Measurements from ENCODE around the gene ROR1. TPM values are rescaled to one million over a fixed set of nuclear protein-coding genes. Genes with fewer than 3 reads are reported as not detected.

Gene ROR1
- total and polyA plus RNA-seq, 9 of the 15 experiments (the other 6 are each of a cell fraction or from before 2014, with no cell fraction given) = 0.02 TPM; not detected in 8

DNA sequence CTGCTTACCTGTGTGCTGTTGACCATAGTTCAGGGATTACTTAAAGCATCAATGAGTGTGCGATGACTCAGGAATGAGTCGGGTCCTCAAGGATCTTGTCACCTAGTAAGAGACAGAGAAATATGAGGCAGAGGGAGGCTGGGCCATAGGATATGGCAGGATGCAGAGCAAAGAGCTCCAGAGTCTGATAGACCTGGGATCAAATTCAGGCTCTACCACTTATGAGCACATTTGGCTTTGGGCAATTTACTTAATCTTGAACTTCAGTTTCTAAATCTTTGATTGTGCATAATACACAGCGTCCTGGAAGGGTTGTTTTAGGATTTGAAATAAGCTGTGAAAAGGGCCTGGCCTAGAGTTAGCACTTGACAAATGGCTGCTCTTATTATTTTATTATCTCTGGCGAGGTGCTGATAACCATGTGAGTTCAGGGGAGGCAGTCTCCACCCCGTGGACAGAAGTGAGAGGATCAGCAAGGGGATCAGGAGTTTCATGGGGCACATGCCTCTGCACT is 94.5 kb downstream of the ROR1 start:
- H3K9ac ChIP-seq (ENCODE audit: insufficient read depth in 1 of 2, low read depth in 2 of 2, low read length in 2 of 2) = no peak overlapping the region
- H3K36me3 ChIP-seq (ENCODE audit: control insufficient read depth, insufficient read depth, low read length) = no peaks in the 10 kb centered on the region
- no peak for ATAC-seq
- no peaks in the 10 kb centered on the region for H3K79me2 ChIP-seq (ENCODE audit: control insufficient read depth, insufficient read depth, low read length)
- no peaks in the 10 kb centered on the region for H3K4me1 ChIP-seq (replicated peaks in 1 of 2; ENCODE audit: control insufficient read depth in 2 of 2, insufficient read depth in 2 of 2, low read length in 2 of 2)
- no peak overlapping the region for H2AFZ ChIP-seq (ENCODE audit: low read depth, low read length)
- intact Hi-C loops (cut with micrococcal nuclease) = no loop called here
- no peaks in the 10 kb centered on the region for H4K20me1 ChIP-seq (replicated peaks; ENCODE audit: control insufficient read depth, insufficient read depth, low read length)
- in situ Hi-C loops (cut with MboI) = no loop called here
- H3K9me1 ChIP-seq (ENCODE audit: control insufficient read depth, insufficient read depth, low read length) = no peaks in the 10 kb centered on the region
- H3K4me3 ChIP-seq = no peak overlapping the region
- TF ChIP-seq, protein P1, sequence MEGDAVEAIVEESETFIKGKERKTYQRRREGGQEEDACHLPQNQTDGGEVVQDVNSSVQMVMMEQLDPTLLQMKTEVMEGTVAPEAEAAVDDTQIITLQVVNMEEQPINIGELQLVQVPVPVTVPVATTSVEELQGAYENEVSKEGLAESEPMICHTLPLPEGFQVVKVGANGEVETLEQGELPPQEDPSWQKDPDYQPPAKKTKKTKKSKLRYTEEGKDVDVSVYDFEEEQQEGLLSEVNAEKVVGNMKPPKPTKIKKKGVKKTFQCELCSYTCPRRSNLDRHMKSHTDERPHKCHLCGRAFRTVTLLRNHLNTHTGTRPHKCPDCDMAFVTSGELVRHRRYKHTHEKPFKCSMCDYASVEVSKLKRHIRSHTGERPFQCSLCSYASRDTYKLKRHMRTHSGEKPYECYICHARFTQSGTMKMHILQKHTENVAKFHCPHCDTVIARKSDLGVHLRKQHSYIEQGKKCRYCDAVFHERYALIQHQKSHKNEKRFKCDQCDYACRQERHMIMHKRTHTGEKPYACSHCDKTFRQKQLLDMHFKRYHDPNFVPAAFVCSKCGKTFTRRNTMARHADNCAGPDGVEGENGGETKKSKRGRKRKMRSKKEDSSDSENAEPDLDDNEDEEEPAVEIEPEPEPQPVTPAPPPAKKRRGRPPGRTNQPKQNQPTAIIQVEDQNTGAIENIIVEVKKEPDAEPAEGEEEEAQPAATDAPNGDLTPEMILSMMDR (IDR thresholded peaks at IDR 0.05 in 2 of 3, conservative IDR thresholded peaks at IDR 0.05 in 1 of 3; ENCODE audit: insufficient read depth in 2 of 3, low read depth in 1 of 3, low read length in 3 of 3) = peak in 1 of 3 experiments; percentile 1; a peak in 1 of 6 replicates
- TF ChIP-seq ZNF668 (CRISPR knock-in tag; IDR thresholded peaks at IDR 0.05) = no peak
- no peaks in the 10 kb centered on the region; a peak in 1 of 5 replicates for H3K27me3 ChIP-seq (ENCODE audit: control insufficient read depth in 2 of 2, insufficient read depth in 2 of 2, low read length in 2 of 2)
- CTCF ChIA-PET (ENCODE audit: low intra/inter-chr PET ratio) = no interaction called here
- no peak for FAIRE-seq
- H3K9me3 ChIP-seq (replicated peaks; ENCODE audit: control insufficient read depth, insufficient read depth, low read depth, low read length) = no peaks in the 10 kb centered on the region
- 0% methylated on average over 5 of the region's 5 CpGs for whole genome bisulfite sequencing (ENCODE audit: insufficient coverage, low coverage, missing lambda C conversion rate)
- H3K4me2 ChIP-seq (ENCODE audit: insufficient read depth, low read length) = no peak overlapping the region
- peak in 2 of 4 experiments; percentile 2 to 5 for DNase-seq (ENCODE audit: extremely low read depth in 1 of 4, low spot score in 3 of 4)
- H3K27ac ChIP-seq (ENCODE audit: extremely low read depth, low read depth, low read length) = no peak overlapping the region
- POLR2A ChIA-PET = interaction anchor here (1.1 kb wide), 1 partner anchor 15 kb away, joined by 4 read pairs; no protein-coding TSS in a partner anchor
- BruUV-seq (replicated peaks) = no TSS peak

DNA sequence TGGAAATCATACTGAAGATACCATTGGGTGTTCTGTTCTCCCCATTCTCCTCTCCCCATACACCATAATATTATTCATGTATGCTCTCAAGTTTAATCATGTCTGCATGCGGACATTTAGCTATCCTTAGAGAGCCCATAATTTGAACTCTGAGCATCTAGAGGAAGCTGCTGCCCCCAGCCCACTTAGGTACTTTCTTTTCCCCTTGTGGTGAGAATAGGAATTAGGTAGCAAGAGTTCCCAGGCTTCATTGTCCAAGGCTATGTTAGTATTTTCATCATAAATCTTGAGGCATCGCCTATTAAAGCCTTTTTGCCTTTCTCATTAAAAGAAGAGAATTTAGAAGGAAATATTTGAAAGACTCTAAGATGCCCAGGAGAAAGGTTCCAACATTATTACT is 96.3 kb downstream of the ROR1 start:
- Histone ChIP-seq H3K79me2 (ENCODE audit: control insufficient read depth, insufficient read depth, low read length) (no peaks in the 10 kb centered on the region), H3K36me3 (ENCODE audit: control insufficient read depth, insufficient read depth, low read length) (no peaks in the 10 kb centered on the region), H3K9me1 (ENCODE audit: control insufficient read depth, insufficient read depth, low read length) (no peaks in the 10 kb centered on the region), H3K4me3 (no peak overlapping the region), H2AFZ (ENCODE audit: low read depth, low read length) (no peak overlapping the region), H3K9me3 (replicated peaks; ENCODE audit: control insufficient read depth, insufficient read depth, low read depth, low read length) (no peaks in the 10 kb centered on the region), H3K4me1 (replicated peaks in 1 of 2; ENCODE audit: control insufficient read depth in 2 of 2, insufficient read depth in 2 of 2, low read length in 2 of 2) (no peaks in the 10 kb centered on the region), H4K20me1 (replicated peaks; ENCODE audit: control insufficient read depth, insufficient read depth, low read length) (no peaks in the 10 kb centered on the region), H3K9ac (ENCODE audit: insufficient read depth in 1 of 2, low read depth in 2 of 2, low read length in 2 of 2) (no peak overlapping the region), H3K27ac (ENCODE audit: extremely low read depth, low read depth, low read length) (no peak overlapping the region), H3K4me2 (ENCODE audit: insufficient read depth, low read length) (no peak overlapping the region), H3K27me3 (ENCODE audit: control insufficient read depth in 2 of 2, insufficient read depth in 2 of 2, low read length in 2 of 2) (no peaks in the 10 kb centered on the region; a peak in 1 of 5 replicates)
- POLR2A ChIA-PET = no interaction called here
- ATAC-seq = no peak
- CTCF ChIA-PET (ENCODE audit: low intra/inter-chr PET ratio) = no interaction called here
- in situ Hi-C loops (cut with MboI) = no loop called here
- peak in 1 of 4 experiments; percentile 12 for DNase-seq (ENCODE audit: extremely low read depth in 1 of 4, low spot score in 3 of 4)
- intact Hi-C loops (cut with micrococcal nuclease) = no loop called here
- no peak for FAIRE-seq
- BruUV-seq (replicated peaks) = no TSS peak
- WGBS (ENCODE audit: insufficient coverage, low coverage, missing lambda C conversion rate) = 0% methylated on average over 2 of the region's 2 CpGs
- TF ChIP-seq PHB (CRISPR knock-in tag; IDR thresholded peaks at IDR 0.05) = no peak
- TF ChIP-seq, protein P2, sequence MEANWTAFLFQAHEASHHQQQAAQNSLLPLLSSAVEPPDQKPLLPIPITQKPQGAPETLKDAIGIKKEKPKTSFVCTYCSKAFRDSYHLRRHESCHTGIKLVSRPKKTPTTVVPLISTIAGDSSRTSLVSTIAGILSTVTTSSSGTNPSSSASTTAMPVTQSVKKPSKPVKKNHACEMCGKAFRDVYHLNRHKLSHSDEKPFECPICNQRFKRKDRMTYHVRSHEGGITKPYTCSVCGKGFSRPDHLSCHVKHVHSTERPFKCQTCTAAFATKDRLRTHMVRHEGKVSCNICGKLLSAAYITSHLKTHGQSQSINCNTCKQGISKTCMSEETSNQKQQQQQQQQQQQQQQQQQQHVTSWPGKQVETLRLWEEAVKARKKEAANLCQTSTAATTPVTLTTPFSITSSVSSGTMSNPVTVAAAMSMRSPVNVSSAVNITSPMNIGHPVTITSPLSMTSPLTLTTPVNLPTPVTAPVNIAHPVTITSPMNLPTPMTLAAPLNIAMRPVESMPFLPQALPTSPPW (CRISPR knock-in tag; IDR thresholded peaks at IDR 0.05) = no peak
- no peak for TF ChIP-seq KLF13 (tag; IDR thresholded peaks at IDR 0.05; ENCODE audit: borderline replicate concordance, low read depth)
- TF ChIP-seq SMAD2 (IDR thresholded peaks at IDR 0.05; ENCODE audit: low read depth, low read length) = no peak
- no peak for TF ChIP-seq ATF1 (CRISPR knock-in tag; IDR thresholded peaks at IDR 0.05)
- TF ChIP-seq ATF1 (tag; IDR thresholded peaks at IDR 0.05) = no peak
- TF ChIP-seq, protein P3, sequence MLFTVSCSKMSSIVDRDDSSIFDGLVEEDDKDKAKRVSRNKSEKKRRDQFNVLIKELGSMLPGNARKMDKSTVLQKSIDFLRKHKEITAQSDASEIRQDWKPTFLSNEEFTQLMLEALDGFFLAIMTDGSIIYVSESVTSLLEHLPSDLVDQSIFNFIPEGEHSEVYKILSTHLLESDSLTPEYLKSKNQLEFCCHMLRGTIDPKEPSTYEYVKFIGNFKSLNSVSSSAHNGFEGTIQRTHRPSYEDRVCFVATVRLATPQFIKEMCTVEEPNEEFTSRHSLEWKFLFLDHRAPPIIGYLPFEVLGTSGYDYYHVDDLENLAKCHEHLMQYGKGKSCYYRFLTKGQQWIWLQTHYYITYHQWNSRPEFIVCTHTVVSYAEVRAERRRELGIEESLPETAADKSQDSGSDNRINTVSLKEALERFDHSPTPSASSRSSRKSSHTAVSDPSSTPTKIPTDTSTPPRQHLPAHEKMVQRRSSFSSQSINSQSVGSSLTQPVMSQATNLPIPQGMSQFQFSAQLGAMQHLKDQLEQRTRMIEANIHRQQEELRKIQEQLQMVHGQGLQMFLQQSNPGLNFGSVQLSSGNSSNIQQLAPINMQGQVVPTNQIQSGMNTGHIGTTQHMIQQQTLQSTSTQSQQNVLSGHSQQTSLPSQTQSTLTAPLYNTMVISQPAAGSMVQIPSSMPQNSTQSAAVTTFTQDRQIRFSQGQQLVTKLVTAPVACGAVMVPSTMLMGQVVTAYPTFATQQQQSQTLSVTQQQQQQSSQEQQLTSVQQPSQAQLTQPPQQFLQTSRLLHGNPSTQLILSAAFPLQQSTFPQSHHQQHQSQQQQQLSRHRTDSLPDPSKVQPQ (CRISPR knock-in tag; IDR thresholded peaks at IDR 0.05; ENCODE audit: borderline replicate concordance) = no peak
- no peak for TF ChIP-seq RBM14 (IDR thresholded peaks at IDR 0.05; ENCODE audit: borderline replicate concordance, insufficient read depth, low read depth, low read length)
